Activated CD8-positive, alpha-beta memory T cell treated with anti-CD3 and anti-CD28 coated beads, Interleukin-2, amount 50 U/mL, for 24 hours (primary cell): ENCODE data around the gene MYL12B.
"Not testable (repeated sequence)": the region's sequence is repeated elsewhere in the genome, so short reads cannot be mapped to it uniquely, and the experiment has no call there.

Experiments used
- DNase-seq: peaks from one replicate; pipeline ENCODE4 v3.0.0-alpha.2; 2020; ENCODE audit errors: extremely low read depth

The MYL12B gene

GRCh38 chr18:3261373-3262233, at the start of gene MYL12B:
TSS of gene MYL12B (plus strand) at chr18:3262133. CDS start at chr18:3272899, 10,766 bp downstream.
- DNase-seq: no peak

GRCh38 chr18:3212657-3213056, 49.3 kb upstream of the MYL12B start:
- DNase-seq: no peak

DNA sequence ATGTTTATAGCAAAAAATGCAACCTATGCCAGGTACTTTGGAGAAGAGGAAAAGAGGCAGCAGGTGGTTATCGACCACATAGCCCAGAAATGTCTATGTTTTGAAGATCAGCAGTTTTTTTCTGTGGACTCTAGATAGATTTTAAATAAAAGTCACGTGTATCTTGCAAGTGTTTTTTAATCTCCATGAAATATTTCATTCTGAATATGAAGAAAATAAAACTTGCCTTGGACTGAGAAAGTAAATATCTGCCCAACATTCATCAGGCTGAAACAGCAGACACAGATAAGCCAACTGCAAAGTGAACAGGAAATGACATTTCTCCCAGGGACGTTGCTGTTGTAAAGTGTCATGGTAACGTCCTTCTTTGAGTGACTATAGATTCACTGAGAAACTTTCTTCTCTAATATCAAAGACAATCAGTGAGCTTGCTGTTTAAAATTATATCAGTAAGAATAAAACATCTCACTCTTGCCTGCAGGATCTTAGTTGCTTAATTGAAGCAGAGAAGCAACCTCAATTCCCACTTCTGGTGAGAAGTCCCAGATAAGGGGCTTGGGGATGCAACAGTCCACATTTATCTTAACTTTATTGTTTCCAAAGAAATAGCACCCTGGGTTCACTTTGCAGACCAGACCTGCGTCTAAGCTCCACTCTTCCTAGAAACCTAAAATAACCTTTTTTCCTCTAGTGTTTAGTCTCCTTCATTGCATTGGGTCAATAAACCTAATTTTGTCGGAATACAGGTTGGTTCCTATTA, 48.5 kb upstream of the MYL12B start:
- no peak for DNase-seq

- no peak for DNase-seq
Measured at GRCh38 chr18:3214855-3215637, 46.9 kb upstream of the MYL12B start.

DNA sequence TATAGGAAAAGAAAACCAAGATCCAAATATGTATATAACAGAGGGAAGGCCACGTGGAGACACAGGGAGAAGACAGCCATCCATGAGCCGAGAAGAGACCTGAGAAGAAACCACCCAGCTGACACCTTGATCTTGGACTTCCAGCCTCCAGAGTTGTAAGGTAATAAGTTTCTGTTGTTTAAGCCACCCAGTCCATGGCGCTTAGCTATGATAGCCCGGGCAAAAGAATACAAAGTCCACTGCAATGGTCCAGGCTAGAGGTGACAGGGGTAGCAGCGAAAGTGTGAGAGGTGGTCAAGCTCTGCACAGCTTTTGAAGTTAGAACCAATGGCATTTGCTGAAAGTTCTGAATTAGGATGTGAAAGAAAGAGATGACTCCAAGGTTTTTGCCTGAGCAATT, 44.9 kb upstream of the MYL12B start:
- no peak for DNase-seq

- no peak for DNase-seq
Measured at GRCh38 chr18:3217948-3218647, 43.8 kb upstream of the MYL12B start.

GRCh38 chr18:3218819-3219218, 43.1 kb upstream of the MYL12B start:
- no peak for DNase-seq

DNA sequence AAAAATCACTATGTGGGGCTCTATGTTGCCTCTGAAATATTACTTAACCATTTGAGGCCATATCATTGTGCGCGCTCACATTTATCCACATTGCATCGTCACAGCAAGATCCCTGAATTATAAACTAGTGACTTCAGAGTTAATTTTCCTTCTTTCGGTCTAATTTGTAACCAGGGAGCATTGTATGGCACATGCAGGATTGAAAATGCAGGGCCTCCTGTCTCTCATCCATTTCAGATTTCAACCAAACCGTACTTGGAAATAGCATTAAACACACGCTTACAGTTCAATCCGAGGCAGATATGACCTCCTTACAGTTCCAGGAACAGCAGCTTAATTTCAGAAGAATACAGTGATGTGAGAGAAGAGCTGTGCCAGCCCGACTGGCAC, 42.7 kb upstream of the MYL12B start:
- DNase-seq: no peak

- DNase-seq: no peak
Measured at GRCh38 chr18:3219631-3220335, 42.1 kb upstream of the MYL12B start, which contains the start of gene MYOM1. TSS of gene MYOM1 (minus strand) at chr18:3219968. CDS start at chr18:3215223, 4,745 bp downstream.

DNA sequence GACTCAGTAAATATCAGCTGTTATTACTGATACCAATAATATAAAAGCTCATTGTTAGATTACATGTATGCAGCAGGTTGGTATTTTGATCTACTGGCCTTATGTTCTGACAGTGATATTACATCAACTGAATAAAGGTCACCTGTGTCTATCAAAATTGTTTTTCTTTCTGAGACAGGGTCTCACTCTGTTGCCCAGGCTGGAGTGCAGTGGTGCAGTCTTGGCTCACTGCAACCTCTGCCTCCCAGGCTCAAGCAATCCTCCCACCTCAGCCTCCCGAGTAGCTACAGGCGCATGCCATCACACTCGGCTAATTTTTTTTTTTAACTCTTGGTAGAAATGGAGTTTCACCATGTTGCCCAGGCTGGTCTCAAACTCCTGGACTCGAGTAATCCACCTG, 41.1 kb upstream of the MYL12B start:
- DNase-seq: not testable (repeated sequence)

GRCh38 chr18:3221496-3221895, 40.4 kb upstream of the MYL12B start:
- DNase-seq: no peak

DNA sequence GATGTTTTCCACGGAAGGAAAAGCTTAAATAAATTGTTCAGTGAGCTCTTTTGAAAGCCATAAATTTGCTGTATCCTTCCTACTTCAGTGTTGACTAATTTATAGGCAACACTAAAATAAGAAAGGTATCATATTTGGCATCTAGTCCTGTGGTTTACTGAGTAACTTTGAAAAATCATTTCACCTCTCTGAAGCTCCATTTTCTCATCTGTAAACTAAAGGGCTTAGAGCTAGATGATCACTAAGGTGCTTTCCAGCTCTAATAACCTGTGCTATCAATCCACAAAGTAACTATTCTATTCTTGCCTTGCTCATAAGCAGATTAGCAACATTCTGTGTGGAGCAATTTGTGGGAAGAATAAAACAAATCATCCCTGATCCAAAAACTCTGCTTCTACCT, 38.6 kb upstream of the MYL12B start:
- no peak for DNase-seq

- DNase-seq: no peak
Measured at GRCh38 chr18:3224223-3224622, 37.7 kb upstream of the MYL12B start.

- DNase-seq: no peak
Measured at GRCh38 chr18:3225588-3225987, 36.3 kb upstream of the MYL12B start.

GRCh38 chr18:3226048-3226447, 35.9 kb upstream of the MYL12B start:
- no peak for DNase-seq

DNA sequence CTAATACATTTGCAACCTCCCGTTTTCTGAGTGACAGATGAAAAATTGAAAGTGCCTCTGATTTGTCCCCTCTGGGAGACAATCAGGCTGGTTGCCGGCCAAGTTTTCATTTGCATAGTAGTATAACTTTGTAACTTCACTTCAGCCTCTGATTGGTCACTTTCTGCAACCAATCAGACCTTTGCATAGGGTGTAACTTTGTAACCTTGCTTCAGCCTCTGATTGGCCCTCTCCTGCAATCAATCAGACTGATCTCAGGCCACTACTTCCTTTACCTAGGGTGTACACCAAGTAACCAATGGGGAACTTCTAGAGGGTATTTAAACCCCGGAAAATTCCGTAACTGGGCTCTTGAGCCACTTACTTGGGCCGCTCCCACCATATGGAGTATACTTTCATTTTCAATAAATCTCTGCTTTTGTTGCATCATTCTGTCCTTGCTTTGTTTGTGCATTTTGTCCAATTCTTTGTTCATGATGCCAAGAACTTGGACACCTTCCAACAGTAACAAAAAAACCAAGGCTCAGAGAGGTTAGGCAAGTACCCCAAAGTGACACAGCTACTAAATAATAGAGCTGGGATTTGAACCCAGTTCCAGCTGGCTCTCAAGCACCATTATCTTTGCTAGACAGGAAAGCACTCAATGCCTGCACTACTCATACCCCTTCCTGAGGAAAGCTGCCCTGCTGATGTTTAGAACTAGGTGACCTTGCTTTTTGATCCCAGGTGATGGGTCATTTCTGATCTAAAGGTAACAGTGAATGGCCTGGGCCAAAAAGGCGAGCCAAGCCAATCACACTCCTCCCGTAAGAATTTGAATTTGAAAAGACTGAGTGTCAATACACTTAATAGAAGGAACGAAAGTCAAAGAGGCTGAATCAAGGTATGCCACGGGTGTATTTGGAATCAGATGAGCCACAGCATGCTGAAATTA, 31.3 kb upstream of the MYL12B start:
- DNase-seq: no peak

GRCh38 chr18:3233004-3233403, 28.9 kb upstream of the MYL12B start:
- DNase-seq: no peak

DNA sequence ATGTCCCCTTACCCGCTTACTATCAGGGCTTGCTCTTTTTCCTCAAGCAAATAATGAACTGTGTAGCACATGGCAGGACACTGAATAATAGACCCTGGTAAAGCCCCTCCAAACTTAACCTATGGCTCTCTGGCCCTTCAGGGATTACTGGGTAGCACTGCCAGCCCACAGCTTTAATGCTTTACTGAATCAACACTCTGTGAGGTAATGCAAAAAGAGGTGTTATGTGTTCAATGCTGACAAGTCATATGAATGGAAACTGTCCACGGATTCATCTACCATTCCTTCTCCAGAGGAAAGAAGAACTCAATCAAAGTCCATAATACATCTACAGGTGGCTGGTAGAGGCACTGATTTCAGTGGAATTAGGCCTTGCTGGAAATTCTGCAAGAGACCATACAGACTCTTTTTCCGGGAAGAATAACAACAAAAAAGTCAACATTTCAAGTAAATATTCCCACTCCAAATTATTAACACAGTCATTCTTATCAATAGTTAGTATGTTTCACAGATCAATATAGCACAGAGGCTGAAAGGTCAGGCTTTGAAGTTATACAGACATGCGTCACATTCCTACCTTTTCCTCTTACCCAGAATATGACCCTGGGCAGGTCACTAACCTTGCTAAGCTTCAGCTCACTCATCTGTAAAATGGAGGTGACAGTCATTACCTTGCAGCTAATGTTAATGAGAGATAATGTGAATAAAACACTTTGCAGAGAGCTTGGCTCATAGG, 28.3 kb upstream of the MYL12B start:
- DNase-seq: no peak

DNA sequence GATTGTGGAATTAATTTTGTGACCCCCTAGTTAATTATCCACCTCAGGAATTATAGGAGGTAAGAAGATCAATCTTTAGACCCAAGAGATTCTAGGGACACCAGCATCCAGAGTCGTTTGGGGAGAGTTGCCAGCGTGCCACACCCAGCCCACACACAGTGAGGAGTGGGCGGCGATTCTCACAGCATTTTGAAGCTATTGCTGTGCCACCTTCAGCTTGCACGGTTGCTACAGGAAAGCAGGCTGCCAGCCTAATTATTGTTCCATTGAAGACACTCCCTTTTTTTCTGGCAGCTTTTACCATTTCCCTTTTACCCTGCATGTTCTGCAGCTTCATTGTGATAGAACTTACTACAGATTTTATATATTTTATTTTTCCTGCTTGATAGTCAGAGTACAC, 27.5 kb upstream of the MYL12B start:
- DNase-seq: no peak
